ENCODE measurements around the gene CERKL.
A peak's percentile ranks its signal among the peaks of the same experiment; 100 is the strongest.

Gene CERKL

GRCh38 chr2:181623159-181623558 is 33.7 kb downstream of the CERKL start:
- DNase-seq = no peak

GRCh38 chr2:181621779-181622490 is 35.0 kb downstream of the CERKL start:
- DNase-seq = no peak

- DNase-seq = no peak
Measured at GRCh38 chr2:181619516-181619915, 37.4 kb downstream of the CERKL start.

- no peak for DNase-seq
Measured at GRCh38 chr2:181616715-181617114, 40.2 kb downstream of the CERKL start.

- DNase-seq = no peak
Measured at GRCh38 chr2:181614874-181615638, 41.8 kb downstream of the CERKL start.

GRCh38 chr2:181613241-181613640 is 43.7 kb downstream of the CERKL start:
- no peak for DNase-seq

GRCh38 chr2:181607629-181608590 is 49.0 kb downstream of the CERKL start:
- no peak for DNase-seq

GRCh38 chr2:181605889-181606837 is 50.7 kb downstream of the CERKL start:
- no peak for DNase-seq

- DNase-seq = no peak
Measured at GRCh38 chr2:181602017-181602416, 54.9 kb downstream of the CERKL start.

- DNase-seq = no peak
Measured at GRCh38 chr2:181596556-181596955, 60.3 kb downstream of the CERKL start.

- DNase-seq = no peak
Measured at GRCh38 chr2:181594322-181594721, 62.6 kb downstream of the CERKL start.

- DNase-seq = no peak
Measured at GRCh38 chr2:181589779-181590178, 67.1 kb downstream of the CERKL start.

GRCh38 chr2:181588546-181588945 is 68.4 kb downstream of the CERKL start:
- no peak for DNase-seq

GRCh38 chr2:181586569-181587081 is 70.3 kb downstream of the CERKL start:
- DNase-seq = peak; percentile 63

- DNase-seq = no peak
Measured at GRCh38 chr2:181585732-181586131, 71.2 kb downstream of the CERKL start.

- no peak for DNase-seq
Measured at GRCh38 chr2:181581534-181581933, 75.4 kb downstream of the CERKL start.

GRCh38 chr2:181578829-181579228 is 78.1 kb downstream of the CERKL start:
- no peak for DNase-seq

GRCh38 chr2:181576431-181576830 is 80.5 kb downstream of the CERKL start:
- no peak for DNase-seq

- DNase-seq = no peak
Measured at GRCh38 chr2:181575650-181576025, 81.3 kb downstream of the CERKL start.

- DNase-seq = no peak
Measured at GRCh38 chr2:181575024-181575649, 81.8 kb downstream of the CERKL start.

GRCh38 chr2:181574321-181574720 is 82.6 kb downstream of the CERKL start:
- peak; percentile 69 for DNase-seq

Data from NCI-H1092 (cell line).